Large intestine (tissue), 3 donors: Measurements from ENCODE around the gene TPSD1. TPM values are rescaled to one million over a fixed set of nuclear protein-coding genes. Genes with fewer than 3 reads are reported as not detected.

ENCODE experiments used
- DNase-seq, 2 donors: peaks; one replicate each; pipeline versions ENCODE4 v3.0.0 to v3.0.0-alpha.2; 2013
- H3K27ac ChIP-seq: one replicate; pipeline ENCODE4 v1.5.1; 2013; ENCODE audit warnings: low read length
- H3K27me3 ChIP-seq: 2 replicates; pipeline ENCODE4 v1.6.1; 2013; ENCODE audit warnings: low read length; ENCODE audit not compliant: control insufficient read depth, insufficient read depth
- H3K36me3 ChIP-seq: 2 replicates; pipeline ENCODE4 v1.6.1; 2013; ENCODE audit warnings: low read length; ENCODE audit not compliant: control insufficient read depth, insufficient read depth
- H3K4me1 ChIP-seq: one replicate; pipeline ENCODE4 v1.6.1; 2013; ENCODE audit warnings: low read length; ENCODE audit not compliant: control insufficient read depth, insufficient read depth
- H3K4me3 ChIP-seq: one replicate; pipeline ENCODE4 v1.5.1; 2013; ENCODE audit warnings: low read length
- H3K9me3 ChIP-seq: one replicate; pipeline ENCODE4 v1.6.1; 2013; ENCODE audit warnings: mild to moderate bottlenecking, low read depth, low read length, moderate library complexity; ENCODE audit not compliant: control insufficient read depth
- WGBS: methylation state at CpG from one replicate; pipeline ENCODE4 v1.1.5; 2013; ENCODE audit warnings: low lambda C conversion rate; ENCODE audit not compliant: insufficient coverage; 5-methylcytosine and 5-hydroxymethylcytosine counted together
- polyA plus RNA-seq: library from polyadenylated mRNA; unstranded; fragments of 120-200 nt; gene quantifications from one replicate; pipeline ENCODE4 v1.2.1, GENCODE V29; 2013

The TPSD1 gene
- polyA plus RNA-seq, 1 donor: 0.06 TPM

DNA sequence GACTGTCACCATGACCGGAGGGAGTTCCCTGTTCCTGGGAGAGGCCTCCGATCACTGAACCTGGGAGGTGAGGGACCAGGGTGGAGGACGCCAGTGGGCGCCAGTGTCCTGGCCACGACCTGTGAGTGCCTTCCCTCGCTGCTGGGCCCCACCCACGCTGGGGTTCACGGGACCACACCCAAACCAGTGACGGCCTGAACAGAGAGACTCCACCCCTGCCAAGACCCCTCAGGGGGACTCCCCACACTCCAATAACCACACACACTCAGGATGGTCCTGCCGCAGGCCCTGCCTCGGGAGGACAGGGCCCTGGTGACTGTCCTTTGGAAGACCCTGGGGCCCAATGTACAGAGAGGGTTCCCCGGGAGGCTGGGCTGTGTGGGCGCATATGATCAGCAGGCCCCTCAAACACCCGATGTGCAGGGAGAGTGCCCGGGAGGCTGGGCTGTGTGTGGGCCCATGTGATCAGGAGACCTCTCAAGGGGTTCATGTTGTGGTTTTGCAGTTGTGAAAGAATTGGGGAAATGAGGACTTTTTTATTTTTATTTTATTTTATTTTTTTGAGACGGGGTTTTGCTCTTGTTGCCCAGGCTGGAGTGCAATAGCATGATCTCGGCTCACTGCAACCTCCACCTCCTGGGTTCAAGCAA lies 26.6 kb downstream of the TPSD1 start:
- no peaks in the 10 kb centered on the region for H3K9me3 ChIP-seq
- peaks cover 24% of the 10 kb centered on the region for H3K27me3 ChIP-seq
- no peak for DNase-seq
- no CpG with 5 or more reads among the region's 17 CpGs for WGBS
- no peaks in the 10 kb centered on the region for H3K4me1 ChIP-seq
- H3K36me3 ChIP-seq: no peaks in the 10 kb centered on the region
- no peak overlapping the region for H3K4me3 ChIP-seq
- H3K27ac ChIP-seq: no peak overlapping the region

DNA sequence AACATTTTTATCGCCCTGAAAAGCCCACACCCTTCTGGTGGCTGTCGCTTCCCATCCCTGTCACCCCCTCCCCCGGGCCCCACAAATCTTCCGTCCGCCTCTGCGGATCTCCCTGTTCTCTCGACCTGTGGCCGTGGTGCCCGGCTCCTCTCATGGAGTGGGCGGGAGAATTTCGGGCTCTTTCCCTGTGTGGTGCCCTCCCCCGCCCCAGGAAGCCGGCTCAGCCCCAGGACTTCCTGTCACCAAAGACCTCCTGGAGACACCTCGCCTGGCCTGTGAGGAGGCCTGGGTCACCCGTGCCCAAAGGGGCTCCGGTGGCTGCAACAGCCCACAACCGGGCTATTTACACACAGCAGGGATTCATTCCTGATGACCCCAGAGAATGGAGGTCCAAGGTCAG lies 27.4 kb downstream of the TPSD1 start:
- Histone ChIP-seq H3K27ac (no peak overlapping the region), H3K36me3 (no peaks in the 10 kb centered on the region), H3K27me3 (peaks cover 27% of the 10 kb centered on the region), H3K4me1 (no peaks in the 10 kb centered on the region), H3K4me3 (no peak overlapping the region), H3K9me3 (no peaks in the 10 kb centered on the region)
- no peak for DNase-seq
- WGBS: no CpG with 5 or more reads among the region's 17 CpGs

DNA sequence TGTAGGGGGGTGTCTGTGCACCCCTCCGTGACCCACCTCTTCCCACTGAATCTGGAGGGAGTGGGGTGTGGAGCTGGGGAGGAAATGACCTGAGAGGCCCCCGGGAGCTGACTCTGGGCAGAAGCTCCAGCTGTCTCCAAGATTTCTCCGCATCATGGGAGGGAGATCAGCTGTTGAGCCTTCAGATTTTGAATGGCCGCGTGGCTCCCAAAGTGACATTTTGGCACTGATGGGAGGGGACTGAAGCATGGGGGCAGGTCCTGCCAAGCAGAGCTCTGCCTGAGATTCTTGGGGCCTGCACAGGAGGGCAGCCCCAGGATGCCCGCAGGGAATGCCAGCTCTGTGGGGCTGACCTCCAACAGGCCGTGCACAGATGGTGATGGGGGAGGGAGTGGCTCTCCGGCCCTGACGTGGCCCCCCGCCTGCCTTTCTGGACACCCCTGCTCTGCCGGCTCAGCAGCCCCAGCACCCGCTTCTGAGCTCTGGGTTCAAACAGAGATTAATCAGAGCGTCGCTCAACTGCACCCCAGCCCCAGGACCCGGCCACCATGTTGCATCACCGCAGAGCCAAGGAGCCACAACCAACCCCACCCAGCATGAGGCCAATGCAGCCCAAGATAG lies 28.2 kb downstream of the TPSD1 start:
- H3K4me1 ChIP-seq: no peaks in the 10 kb centered on the region
- no peak overlapping the region for H3K4me3 ChIP-seq
- no peaks in the 10 kb centered on the region for H3K9me3 ChIP-seq
- no peaks in the 10 kb centered on the region for H3K36me3 ChIP-seq
- DNase-seq: no peak
- H3K27ac ChIP-seq: no peak overlapping the region
- H3K27me3 ChIP-seq: peaks cover 33% of the 10 kb centered on the region
- WGBS: no CpG with 5 or more reads among the region's 16 CpGs

DNA sequence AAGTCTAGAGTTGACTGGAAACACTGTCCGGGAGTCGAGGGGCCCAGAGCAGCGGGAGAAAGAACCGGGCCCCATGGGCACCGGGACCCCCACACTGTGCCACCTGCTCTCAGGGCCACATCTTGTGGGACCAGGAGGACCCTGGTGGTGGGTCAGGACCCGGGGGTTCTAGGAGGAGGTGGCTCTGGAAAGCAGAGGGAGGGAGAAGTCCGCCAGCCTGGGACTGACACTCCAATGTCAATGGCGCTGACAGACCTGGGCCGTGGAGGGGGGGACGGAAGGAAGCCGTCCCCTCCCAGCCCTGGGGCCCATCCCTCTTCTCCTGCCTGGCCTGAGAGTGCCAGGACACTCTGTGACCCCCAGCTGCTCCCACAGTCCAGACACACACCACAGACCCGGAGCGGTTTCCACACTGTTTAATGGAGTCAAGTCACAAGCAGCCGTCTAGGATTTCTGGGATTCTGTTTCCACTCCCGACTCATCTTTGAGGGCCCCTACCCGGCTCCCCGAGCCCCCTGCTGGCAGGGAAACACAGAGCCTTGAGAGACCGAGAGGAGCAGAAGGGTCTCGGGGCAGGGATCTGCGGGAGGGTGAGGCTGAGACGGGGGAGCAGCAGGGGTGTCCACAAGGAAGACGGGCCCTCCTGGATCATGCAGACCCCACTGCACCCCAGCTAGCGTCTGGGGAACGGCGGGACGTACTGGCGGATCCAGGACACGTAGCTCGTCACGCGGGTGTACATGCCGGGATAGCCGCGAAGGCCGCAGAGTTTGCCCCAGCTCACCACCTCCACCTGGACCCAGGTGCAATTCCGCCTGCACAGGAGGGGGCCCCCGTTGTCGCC lies 30.0 kb downstream of the TPSD1 start:
- Histone ChIP-seq H3K36me3 (no peaks in the 10 kb centered on the region), H3K27me3 (peaks cover 44% of the 10 kb centered on the region), H3K27ac (no peak overlapping the region), H3K4me3 (no peak overlapping the region), H3K9me3 (no peaks in the 10 kb centered on the region), H3K4me1 (peaks cover 2% of the 10 kb centered on the region)
- no peak for DNase-seq
- no CpG with 5 or more reads among the region's 38 CpGs for WGBS

DNA sequence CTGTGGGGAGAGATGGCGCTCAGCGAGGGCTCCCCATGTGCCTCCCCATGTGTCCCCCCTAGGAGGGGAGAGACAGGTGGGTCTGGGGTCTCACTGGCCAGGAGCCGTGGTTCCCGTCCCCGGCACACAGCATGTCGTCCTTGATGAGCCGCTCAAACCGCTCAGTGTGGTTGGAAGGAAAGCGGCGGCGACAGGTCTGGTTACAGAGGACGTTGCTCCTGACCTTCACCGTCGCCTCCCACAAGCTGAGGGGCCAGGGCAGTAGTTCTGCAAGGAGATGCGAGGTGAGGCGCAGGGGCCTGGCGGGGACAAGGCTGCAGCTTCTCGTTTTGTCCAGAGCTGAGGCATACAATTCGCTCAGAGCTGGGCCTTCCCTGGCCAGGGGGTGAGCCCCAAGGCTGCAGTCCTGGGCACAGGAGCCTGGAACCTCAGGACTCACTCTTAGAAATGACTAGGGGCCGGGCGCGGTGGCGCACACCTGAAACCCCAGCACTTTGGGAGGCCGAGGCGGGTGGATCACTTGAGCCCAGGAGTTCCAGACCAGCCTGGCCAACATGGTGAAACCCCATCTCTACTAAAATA lies 30.7 kb downstream of the TPSD1 start:
- no peaks in the 10 kb centered on the region for H3K36me3 ChIP-seq
- no peak overlapping the region for H3K27ac ChIP-seq
- H3K4me3 ChIP-seq: no peak overlapping the region
- peaks cover 50% of the 10 kb centered on the region for H3K27me3 ChIP-seq
- WGBS: no CpG with 5 or more reads among the region's 25 CpGs
- no peak for DNase-seq
- peaks cover 8% of the 10 kb centered on the region for H3K4me1 ChIP-seq
- no peaks in the 10 kb centered on the region for H3K9me3 ChIP-seq

DNA sequence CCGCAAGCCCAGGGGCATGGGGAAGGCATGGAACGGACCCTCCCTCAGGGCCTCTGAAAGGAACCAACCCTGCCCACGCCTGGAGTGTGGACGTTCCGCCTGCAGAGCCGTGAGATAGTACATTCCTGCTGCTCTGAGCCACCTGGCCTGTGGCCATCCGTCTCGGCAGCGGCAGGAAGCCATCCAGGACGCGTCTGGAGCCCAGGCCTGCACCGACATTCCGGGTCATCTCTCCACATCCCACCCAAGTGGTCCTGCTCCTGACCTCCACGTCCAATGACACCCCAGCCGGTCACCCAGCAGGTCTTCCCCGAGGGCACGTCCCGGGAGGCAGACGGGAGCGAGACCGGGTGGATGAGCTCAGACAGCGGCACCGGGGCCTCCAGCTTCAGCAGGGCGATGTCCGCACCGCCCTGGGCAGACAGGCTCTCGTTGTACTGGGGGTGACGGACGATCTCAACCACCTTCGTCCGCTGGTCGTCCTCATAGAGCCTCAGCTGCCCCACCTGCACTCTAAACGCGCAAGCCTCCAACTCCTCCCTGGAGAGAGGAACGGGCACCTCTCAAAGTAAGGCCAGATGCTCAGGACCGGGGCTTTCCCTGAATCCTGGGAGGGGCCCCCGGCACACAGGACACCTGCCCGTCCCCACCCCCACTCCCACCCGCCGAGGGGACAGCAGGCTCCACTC lies 32.3 kb downstream of the TPSD1 start:
- H3K36me3 ChIP-seq: no peaks in the 10 kb centered on the region
- H3K27ac ChIP-seq: no peak overlapping the region
- no peak overlapping the region for H3K4me3 ChIP-seq
- DNase-seq: no peak
- peaks cover 8% of the 10 kb centered on the region for H3K4me1 ChIP-seq
- peaks cover 50% of the 10 kb centered on the region for H3K27me3 ChIP-seq
- WGBS: no CpG with 5 or more reads among the region's 40 CpGs
- no peaks in the 10 kb centered on the region for H3K9me3 ChIP-seq

DNA sequence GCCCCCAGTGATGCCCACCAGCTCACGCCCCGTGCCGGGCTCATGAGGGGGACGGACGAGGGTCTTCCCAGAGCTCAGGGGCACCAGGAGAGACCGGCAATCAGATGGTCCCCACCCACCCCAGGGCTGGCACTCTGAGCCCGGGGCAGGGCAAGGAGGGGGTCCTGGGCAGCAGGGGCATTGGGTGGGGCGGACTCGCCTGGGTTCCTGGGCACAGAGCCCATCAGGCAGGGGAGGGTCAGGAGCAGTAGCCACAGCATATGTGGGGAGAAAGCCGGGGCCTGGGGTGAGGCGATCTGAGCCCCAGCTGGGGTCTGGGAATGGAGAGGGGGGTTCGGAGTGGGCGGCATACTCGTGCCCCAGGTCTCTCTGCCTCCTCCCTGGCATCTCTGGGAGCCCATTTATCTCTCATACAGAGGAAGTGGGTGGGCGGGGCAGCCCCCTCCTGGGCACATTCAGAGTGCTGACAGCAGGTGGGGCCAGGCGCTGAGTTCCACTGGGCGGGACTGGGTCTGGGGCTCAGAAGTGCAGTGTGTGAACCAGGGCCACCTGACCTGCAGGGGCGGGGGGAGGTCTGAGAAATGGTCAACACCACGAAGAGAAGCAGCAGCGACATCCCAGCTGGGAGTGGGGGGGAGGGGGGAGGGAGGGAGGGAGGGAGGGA lies 33.1 kb downstream of the TPSD1 start:
- no peaks in the 10 kb centered on the region for H3K9me3 ChIP-seq
- H3K27me3 ChIP-seq: peaks cover 50% of the 10 kb centered on the region
- no CpG with 5 or more reads among the region's 20 CpGs for WGBS
- H3K27ac ChIP-seq: no peak overlapping the region
- DNase-seq: no peak
- H3K4me1 ChIP-seq: peaks cover 8% of the 10 kb centered on the region
- no peak overlapping the region for H3K4me3 ChIP-seq
- H3K36me3 ChIP-seq: no peaks in the 10 kb centered on the region

DNA sequence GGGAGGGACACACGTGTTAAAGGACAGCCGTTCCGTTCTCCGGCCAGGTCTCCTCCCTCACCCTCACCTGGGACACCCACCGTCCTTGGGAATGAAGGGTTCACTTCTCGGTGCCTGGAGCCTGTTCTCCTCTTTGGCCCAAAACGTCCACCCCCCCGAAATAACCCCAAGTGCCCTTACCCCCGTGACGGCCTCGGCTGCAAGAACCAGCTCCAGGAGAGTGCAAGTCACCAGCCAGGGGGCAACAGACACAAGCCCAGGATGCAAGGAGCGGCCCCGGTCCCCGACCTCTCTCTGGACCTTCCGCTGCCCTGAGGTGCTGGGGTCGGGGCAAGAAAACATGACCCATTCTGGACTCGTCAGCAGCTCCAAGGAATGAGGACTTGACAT lies 33.6 kb downstream of the TPSD1 start:
- no CpG with 5 or more reads among the region's 17 CpGs for WGBS
- DNase-seq: no peak

DNA sequence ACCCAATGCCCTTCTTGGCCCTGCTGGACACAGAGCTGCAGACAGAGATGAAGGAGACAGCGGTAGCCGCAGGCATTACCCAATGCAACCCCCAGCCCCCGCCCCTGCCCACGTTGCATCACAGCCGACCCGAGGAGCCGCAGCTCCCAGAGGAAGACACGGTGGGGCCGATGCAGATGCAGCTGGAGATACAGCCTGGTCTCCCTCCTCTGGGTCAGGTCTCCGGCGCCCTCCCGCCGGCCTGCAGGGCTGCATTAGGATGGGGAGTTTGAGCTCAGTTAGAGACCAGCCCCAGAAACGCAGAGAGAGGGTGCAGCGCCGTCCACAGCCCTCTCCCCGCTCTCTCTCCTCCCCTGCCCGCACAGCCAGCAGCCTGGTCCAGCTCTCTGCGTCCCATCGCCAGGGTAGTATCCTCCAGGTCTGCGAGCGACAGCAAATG lies 34.2 kb downstream of the TPSD1 start:
- Histone ChIP-seq H3K27ac (no peak overlapping the region), H3K36me3 (no peaks in the 10 kb centered on the region), H3K4me3 (no peak overlapping the region), H3K9me3 (no peaks in the 10 kb centered on the region), H3K27me3 (peaks cover 50% of the 10 kb centered on the region), H3K4me1 (peaks cover 8% of the 10 kb centered on the region)
- no peak for DNase-seq
- no CpG with 5 or more reads among the region's 22 CpGs for WGBS

More for the DNA sequence above, 33.6 kb downstream of the TPSD1 start:
- Histone ChIP-seq H3K27ac (no peak overlapping the region), H3K36me3 (no peaks in the 10 kb centered on the region), H3K4me1 (peaks cover 8% of the 10 kb centered on the region), H3K9me3 (no peaks in the 10 kb centered on the region), H3K4me3 (no peak overlapping the region), H3K27me3 (peaks cover 50% of the 10 kb centered on the region)
